Cerebellar nuclear complex (tissue), 1 donor: ENCODE results near the gene WDFY3.
"Not testable (repeated sequence)": the region's sequence is repeated elsewhere in the genome, so short reads cannot be mapped to it uniquely, and the experiment has no call there.

Experiments used
- DNase-seq, 2 experiments: peaks; one replicate each; lab custom pipeline; 2025; lab: John Stamatoyannopoulos, UW

The WDFY3 gene

GRCh38 chr4:84862064-84862463 lies 104.4 kb downstream of the WDFY3 start:
- DNase-seq, result no peak

GRCh38 chr4:84857296-84857695 lies 109.2 kb downstream of the WDFY3 start:
- DNase-seq, result no peak

- DNase-seq, result peak in 1 of 2 experiments; percentile 22
These were observed 109.9 kb downstream of the WDFY3 start for GRCh38 chr4:84856468-84857049.

GRCh38 chr4:84855774-84856173 lies 110.7 kb downstream of the WDFY3 start:
- peak in 1 of 2 experiments; percentile 21 for DNase-seq

GRCh38 chr4:84852081-84852480 lies 114.4 kb downstream of the WDFY3 start:
- DNase-seq, result no peak

GRCh38 chr4:84849051-84849640 lies 117.3 kb downstream of the WDFY3 start:
- no peak for DNase-seq

GRCh38 chr4:84848432-84848831 lies 118.1 kb downstream of the WDFY3 start:
- no peak for DNase-seq

- DNase-seq, result no peak
These were observed 118.5 kb downstream of the WDFY3 start for GRCh38 chr4:84847978-84848377.

GRCh38 chr4:84846985-84847384 lies 119.5 kb downstream of the WDFY3 start:
- no peak for DNase-seq

GRCh38 chr4:84841435-84841834 lies 125.1 kb downstream of the WDFY3 start:
- no peak for DNase-seq

GRCh38 chr4:84837751-84838150 lies 128.7 kb downstream of the WDFY3 start:
- no peak for DNase-seq

GRCh38 chr4:84829633-84830032 lies 136.9 kb downstream of the WDFY3 start:
- DNase-seq, result not testable (repeated sequence)

GRCh38 chr4:84826681-84827080 lies 139.8 kb downstream of the WDFY3 start:
- peak; percentile 21 to 29 for DNase-seq

- no peak for DNase-seq
These were observed 140.7 kb downstream of the WDFY3 start for GRCh38 chr4:84825701-84826341.

GRCh38 chr4:84821064-84821463 lies 145.4 kb downstream of the WDFY3 start:
- no peak for DNase-seq

GRCh38 chr4:84814094-84814750 lies 152.3 kb downstream of the WDFY3 start:
- DNase-seq, result no peak

GRCh38 chr4:84809946-84810345 lies 156.5 kb downstream of the WDFY3 start:
- no peak for DNase-seq

GRCh38 chr4:84808332-84808731 lies 158.2 kb downstream of the WDFY3 start:
- no peak for DNase-seq

- DNase-seq, result not testable (repeated sequence)
These were observed 159.9 kb downstream of the WDFY3 start for GRCh38 chr4:84806541-84806940.

GRCh38 chr4:84804136-84804535 lies 162.4 kb downstream of the WDFY3 start:
- peak in 1 of 2 experiments; percentile 27 for DNase-seq

GRCh38 chr4:84803720-84804119 lies 162.8 kb downstream of the WDFY3 start:
- DNase-seq, result no peak

GRCh38 chr4:84803116-84803515 lies 163.4 kb downstream of the WDFY3 start:
- no peak for DNase-seq

GRCh38 chr4:84800256-84800655 lies 166.2 kb downstream of the WDFY3 start:
- no peak for DNase-seq
